Sigmoid colon (tissue), 7 donors: ENCODE data around the gene ZSCAN16. TPM values are rescaled to one million over a fixed set of nuclear protein-coding genes. Genes with fewer than 3 reads are reported as not detected.

Source experiments
- DNase-seq: peaks from one replicate; pipeline ENCODE4 v3.0.0-alpha.2; 2019
- H3K27ac ChIP-seq, 4 donors: fragments of 200-600 bp; sonication (generic); one replicate each; pipeline ENCODE4 v1.5.1; 2016 to 2019; ENCODE audit warnings: mild to moderate bottlenecking in 1 of 4
- H3K27me3 ChIP-seq, 3 donors: fragments of 200-600 bp; sonication (generic); one replicate each; pipeline ENCODE4 v1.5.1; 2019; ENCODE audit warnings: mild to moderate bottlenecking in 1 of 3
- H3K36me3 ChIP-seq, 4 donors: fragments of 200-600 bp; sonication (generic); one replicate each; pipeline ENCODE4 v1.5.1; 2016 to 2019
- H3K4me1 ChIP-seq, 4 donors: fragments of 200-600 bp; sonication (generic); one replicate each; pipeline ENCODE4 v1.5.1; 2017 to 2019
- H3K4me3 ChIP-seq, 4 donors: fragments of 200-600 bp; sonication (generic); one replicate each; pipeline ENCODE4 v1.5.1; 2017 to 2019; ENCODE audit warnings: mild to moderate bottlenecking in 2 of 4, moderate library complexity in 1 of 4
- H3K9me3 ChIP-seq, 4 donors: fragments of 200-600 bp in 3 of 4; sonication (generic) in 3 of 4; one replicate each; pipeline versions ENCODE4 v1.5.1 to v1.6.1; 2013 to 2019
- CTCF ChIP-seq, 4 experiments: fragments of 450-650 bp in 3 of 4; fragments of 200-600 bp in 1 of 4; IDR thresholded peaks; one replicate each; pipeline ENCODE4 v1.5.1; 2016 to 2019; ENCODE audit warnings: antibody characterized with exemption in 4 of 4, mild to moderate bottlenecking in 3 of 4, moderate library complexity in 2 of 4
- EP300 ChIP-seq, 4 donors: sonication (generic); formaldehyde crosslinking; IDR thresholded peaks; one replicate each; pipeline ENCODE4 v1.6.1; 2017; ENCODE audit warnings: antibody characterized with exemption in 4 of 4
- POLR2A ChIP-seq, 2 donors: fragments of 450-650 bp; IDR thresholded peaks; one replicate each; pipeline ENCODE4 v1.6.1; 2016; ENCODE audit warnings: antibody characterized with exemption in 2 of 2, mild to moderate bottlenecking in 2 of 2, moderate library complexity in 2 of 2
- POLR2AphosphoS5 ChIP-seq, 4 donors: sonication (generic); formaldehyde crosslinking; IDR thresholded peaks; one replicate each; pipeline ENCODE4 v1.6.1; 2017; ENCODE audit warnings: antibody characterized with exemption in 4 of 4
- WGBS, 2 donors: extraction: QIAGEN DNeasy Blood & Tissue Kit; methylation state at CpG; one replicate each; pipeline ENCODE4 v1.1.7; 2013; 5-methylcytosine and 5-hydroxymethylcytosine counted together
- intact Hi-C: fragments of 100-400 bp; cut with DNase I; formaldehyde crosslinking; loops from one replicate; pipeline ENCODE4 v1.15.1; 2023
- polyA plus RNA-seq, 3 donors: library from polyadenylated mRNA; stranded (reverse); fragments of 200-250 nt; gene quantifications; one replicate each; pipeline ENCODE4 v1.2.3, GENCODE V29; 2013
- total RNA-seq, 4 donors: library from RNA; depleted of rRNA; stranded (reverse); fragments of >200 nt; gene quantifications; one replicate each; pipeline ENCODE4 v1.1.0, GENCODE V29; 2016
- donor health status: healthy with polysubstance abuse.
- donor health status: Bipolar disorder and iron deficiency.
- donor health status: healthy.

Gene ZSCAN16
- total and polyA plus RNA-seq, 7 donors: 1.4 to 8.3 (median 7.5) TPM

- Histone ChIP-seq H3K27me3 (no peaks in the 10 kb centered on the region), H3K4me3 (peak overlapping the region; percentile 38 to 53 (median 48)), H3K9me3 (no peaks in the 10 kb centered on the region), H3K4me1 (peaks cover 0 to 13% (median 7%) of the 10 kb centered on the region in 4 donors), H3K27ac (peak overlapping the region in 2 of 4 donors; percentile 35 to 40), H3K36me3 (peaks cover 0 to 17% (median 0%) of the 10 kb centered on the region in 4 donors)
- DNase-seq: peak; percentile 79
- intact Hi-C loops: no loop called here
- WGBS, 2 donors: 6 to 28% methylated on average over 32 of the region's 32 CpGs
- no peak for TF ChIP-seq POLR2A (IDR thresholded peaks at IDR 0.05)
- peak; percentile 27 to 80 (median 53) for TF ChIP-seq POLR2AphosphoS5 (IDR thresholded peaks at IDR 0.05)
These were observed 37.1 kb downstream of the ZSCAN16 start for GRCh38 chr6:28161410-28162079.

GRCh38 chr6:28165563-28165962 lies 41.2 kb downstream of the ZSCAN16 start:
- Histone ChIP-seq H3K27ac (no peak overlapping the region), H3K4me3 (no peak overlapping the region), H3K36me3 (peaks cover 0 to 11% (median 0%) of the 10 kb centered on the region in 4 donors), H3K4me1 (peaks cover 0 to 13% (median 7%) of the 10 kb centered on the region in 4 donors), H3K9me3 (no peaks in the 10 kb centered on the region), H3K27me3 (no peaks in the 10 kb centered on the region)
- no peak for TF ChIP-seq EP300 (IDR thresholded peaks at IDR 0.05)
- no peak for TF ChIP-seq POLR2AphosphoS5 (IDR thresholded peaks at IDR 0.05)
- TF ChIP-seq POLR2A (IDR thresholded peaks at IDR 0.05): no peak
- no peak for TF ChIP-seq CTCF (IDR thresholded peaks at IDR 0.05)
- 84 to 91% methylated on average over 1 of the region's 1 CpG for WGBS, 2 donors
- intact Hi-C loops: no loop called here
- no peak for DNase-seq

- 84 to 96% methylated on average over 4 of the region's 4 CpGs for WGBS, 2 donors
These were observed 42.7 kb downstream of the ZSCAN16 start for GRCh38 chr6:28167068-28167467.

DNA sequence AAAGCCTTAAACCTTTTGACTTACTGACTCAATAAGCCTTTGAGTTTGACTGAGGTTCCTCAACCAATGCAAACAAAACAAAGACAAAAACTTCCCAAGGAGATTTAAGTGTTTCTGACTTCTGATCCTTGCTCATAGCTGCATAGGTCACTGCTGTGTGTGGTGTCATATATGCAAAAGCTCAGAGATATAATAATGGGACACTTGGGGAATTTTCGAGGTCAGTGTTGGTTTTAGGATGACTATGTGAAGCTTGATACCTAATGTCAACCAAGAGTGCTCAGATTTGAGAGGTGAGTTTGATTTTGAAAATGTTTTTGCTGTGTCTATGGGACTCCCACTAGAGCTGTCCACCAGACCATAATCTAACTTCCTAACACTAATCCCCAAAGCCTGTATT lies 43.5 kb downstream of the ZSCAN16 start:
- no peak overlapping the region for H3K27ac ChIP-seq
- H3K27me3 ChIP-seq: no peaks in the 10 kb centered on the region
- H3K9me3 ChIP-seq: no peaks in the 10 kb centered on the region
- TF ChIP-seq EP300 (IDR thresholded peaks at IDR 0.05) (no peak), POLR2A (IDR thresholded peaks at IDR 0.05) (no peak), CTCF (IDR thresholded peaks at IDR 0.05) (no peak), POLR2AphosphoS5 (IDR thresholded peaks at IDR 0.05) (no peak)
- H3K36me3 ChIP-seq: peaks cover 0 to 15% (median 0%) of the 10 kb centered on the region in 4 donors
- 68 to 89% methylated on average over 1 of the region's 1 CpG for WGBS, 2 donors
- no peak overlapping the region for H3K4me3 ChIP-seq
- no peak for DNase-seq
- intact Hi-C loops: no loop called here
- H3K4me1 ChIP-seq: no peaks in the 10 kb centered on the region

More at GRCh38 chr6:28167068-28167467, 42.7 kb downstream of the ZSCAN16 start:
- TF ChIP-seq POLR2A (IDR thresholded peaks at IDR 0.05) (no peak), EP300 (IDR thresholded peaks at IDR 0.05) (no peak), POLR2AphosphoS5 (IDR thresholded peaks at IDR 0.05) (no peak), CTCF (IDR thresholded peaks at IDR 0.05) (no peak)
- no peaks in the 10 kb centered on the region for H3K9me3 ChIP-seq
- no peak for DNase-seq
- no peak overlapping the region for H3K4me3 ChIP-seq
- H3K4me1 ChIP-seq: peaks cover 0 to 4% (median under 1%) of the 10 kb centered on the region in 4 donors
- no peaks in the 10 kb centered on the region for H3K27me3 ChIP-seq
- peaks cover 0 to 15% (median 0%) of the 10 kb centered on the region in 4 donors for H3K36me3 ChIP-seq
- H3K27ac ChIP-seq: no peak overlapping the region
- intact Hi-C loops: no loop called here

- H3K36me3 ChIP-seq: peaks cover 0 to 15% (median 0%) of the 10 kb centered on the region in 4 donors
- no peak overlapping the region for H3K27ac ChIP-seq
- no peak for TF ChIP-seq CTCF (IDR thresholded peaks at IDR 0.05)
- no peak for TF ChIP-seq POLR2AphosphoS5 (IDR thresholded peaks at IDR 0.05)
- no peak for TF ChIP-seq POLR2A (IDR thresholded peaks at IDR 0.05)
- no peak for TF ChIP-seq EP300 (IDR thresholded peaks at IDR 0.05)
- 78 to 85% methylated on average over 2 of the region's 2 CpGs for WGBS, 2 donors
- intact Hi-C loops: no loop called here
- no peak overlapping the region for H3K4me3 ChIP-seq
- no peak for DNase-seq
- H3K4me1 ChIP-seq: no peaks in the 10 kb centered on the region
- no peaks in the 10 kb centered on the region for H3K9me3 ChIP-seq
- no peaks in the 10 kb centered on the region for H3K27me3 ChIP-seq
These were observed 46.9 kb downstream of the ZSCAN16 start for GRCh38 chr6:28171271-28171670.
